ENCODE measurements around the gene TPH2.

TPH2 gene

DNA sequence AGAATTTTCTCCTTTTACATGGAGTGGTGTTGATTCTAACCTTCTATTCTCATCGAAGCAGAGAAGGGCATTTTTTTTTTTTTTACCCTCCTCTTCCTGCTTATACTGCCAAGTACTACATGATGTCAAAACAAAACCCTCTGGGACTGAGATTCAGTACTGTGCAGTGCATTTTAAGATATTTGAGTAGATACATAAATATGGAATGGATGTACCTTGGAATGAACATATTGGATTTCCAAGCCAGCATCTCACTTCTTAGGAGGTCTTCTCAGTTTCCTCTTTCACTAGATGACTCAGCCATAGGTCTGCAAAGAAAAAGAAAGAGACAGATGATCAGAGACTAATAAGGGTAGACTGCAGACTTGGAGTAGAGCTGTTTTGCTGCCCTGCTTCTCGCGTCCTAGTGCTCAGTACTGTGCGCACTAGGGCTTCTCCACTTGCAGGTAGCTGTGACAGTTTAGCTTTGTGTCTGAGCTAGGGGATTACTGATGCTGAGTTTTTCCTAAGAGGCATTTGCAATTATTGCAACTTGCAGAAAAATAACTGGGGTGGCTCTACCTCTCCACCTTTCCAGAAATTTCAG lies 20.4 kb downstream of the TPH2 start:
- Histone ChIP-seq H3K9me3 (ENCODE audit: control insufficient read depth, low read length) (no peaks in the 10 kb centered on the region), H3K27me3 (ENCODE audit: control insufficient read depth, insufficient read depth, low read length) (no peaks in the 10 kb centered on the region), H3K4me2 (ENCODE audit: low read length) (no peak overlapping the region), H3K27ac (no peak overlapping the region), H3K4me3 (ENCODE audit: low read depth, low read length) (no peak overlapping the region), H3K9ac (no peak overlapping the region), H3K36me3 (ENCODE audit: control insufficient read depth, insufficient read depth, low read length) (no peaks in the 10 kb centered on the region), H3K4me1 (no peaks in the 10 kb centered on the region), H2AFZ (no peak overlapping the region), H3K79me2 (no peaks in the 10 kb centered on the region)
- no peak for TF ChIP-seq CTCF (IDR thresholded peaks at IDR 0.05)

DNA sequence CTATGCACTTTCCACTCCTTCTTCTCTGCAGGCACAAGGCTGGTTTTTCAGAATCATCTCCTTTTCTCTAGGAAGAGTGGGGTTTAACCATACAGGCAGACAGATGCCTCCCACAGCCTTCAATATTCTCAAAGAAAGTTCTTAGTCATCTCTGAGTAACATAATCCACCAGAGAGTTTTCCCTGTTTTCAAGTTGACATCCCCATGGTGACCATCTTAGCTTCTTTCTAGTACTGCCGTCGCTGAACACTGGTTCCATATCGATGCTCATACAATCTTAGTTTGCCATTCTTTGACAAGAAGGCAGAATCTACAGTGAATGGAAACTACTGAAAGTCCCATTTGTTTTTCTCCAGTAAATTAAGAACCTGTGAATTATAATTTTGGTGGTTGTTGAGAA lies 28.6 kb downstream of the TPH2 start:
- H3K4me2 ChIP-seq (ENCODE audit: low read length) = no peak overlapping the region
- no peak for TF ChIP-seq CTCF (IDR thresholded peaks at IDR 0.05)

DNA sequence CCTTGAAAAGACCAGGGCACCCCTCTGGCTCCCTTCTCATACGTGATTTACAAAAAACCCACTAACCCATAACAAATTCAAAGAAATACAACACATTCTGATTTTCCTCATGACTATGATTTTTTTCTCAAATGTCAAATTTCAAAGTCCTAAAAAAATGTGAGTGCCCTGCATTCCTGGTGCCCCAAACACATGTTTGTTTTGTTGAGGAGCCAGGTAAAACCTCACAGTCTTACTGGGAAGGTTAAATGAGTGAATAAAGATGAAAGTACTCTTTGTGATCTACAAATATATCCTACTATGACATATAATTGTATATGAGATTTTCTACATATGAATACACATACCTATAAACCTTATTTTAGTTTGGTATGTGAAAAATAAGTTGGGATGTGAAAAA lies 30.7 kb downstream of the TPH2 start:
- H3K4me1 ChIP-seq = no peaks in the 10 kb centered on the region
- no peak overlapping the region for H3K4me3 ChIP-seq (ENCODE audit: low read depth, low read length)
- no peak overlapping the region for H3K4me2 ChIP-seq (ENCODE audit: low read length)
- H3K27me3 ChIP-seq (ENCODE audit: control insufficient read depth, insufficient read depth, low read length) = no peaks in the 10 kb centered on the region
- H3K9ac ChIP-seq = no peak overlapping the region
- H3K79me2 ChIP-seq = no peaks in the 10 kb centered on the region
- no peak for TF ChIP-seq CTCF (IDR thresholded peaks at IDR 0.05)
- no peak overlapping the region for H2AFZ ChIP-seq
- no peak overlapping the region for H3K27ac ChIP-seq
- H3K9me3 ChIP-seq (ENCODE audit: control insufficient read depth, low read length) = no peaks in the 10 kb centered on the region
- no peaks in the 10 kb centered on the region for H3K36me3 ChIP-seq (ENCODE audit: control insufficient read depth, insufficient read depth, low read length)

More for the DNA sequence above, 28.6 kb downstream of the TPH2 start:
- Histone ChIP-seq H3K9me3 (ENCODE audit: control insufficient read depth, low read length) (no peaks in the 10 kb centered on the region), H3K27ac (no peak overlapping the region), H3K9ac (no peak overlapping the region), H2AFZ (no peak overlapping the region), H3K4me1 (no peaks in the 10 kb centered on the region), H3K36me3 (ENCODE audit: control insufficient read depth, insufficient read depth, low read length) (no peaks in the 10 kb centered on the region), H3K27me3 (ENCODE audit: control insufficient read depth, insufficient read depth, low read length) (no peaks in the 10 kb centered on the region), H3K4me3 (ENCODE audit: low read depth, low read length) (no peak overlapping the region), H3K79me2 (no peaks in the 10 kb centered on the region)

GRCh38 chr12:71970031-71970430 lies 31.4 kb downstream of the TPH2 start:
- no peak overlapping the region for H3K4me3 ChIP-seq (ENCODE audit: low read depth, low read length)
- no peak overlapping the region for H3K4me2 ChIP-seq (ENCODE audit: low read length)

More at GRCh38 chr12:71970031-71970430, 31.4 kb downstream of the TPH2 start:
- Histone ChIP-seq H3K9ac (no peak overlapping the region), H3K4me1 (no peaks in the 10 kb centered on the region), H3K9me3 (ENCODE audit: control insufficient read depth, low read length) (no peaks in the 10 kb centered on the region), H3K36me3 (ENCODE audit: control insufficient read depth, insufficient read depth, low read length) (no peaks in the 10 kb centered on the region), H3K27ac (no peak overlapping the region), H2AFZ (no peak overlapping the region), H3K27me3 (ENCODE audit: control insufficient read depth, insufficient read depth, low read length) (no peaks in the 10 kb centered on the region), H3K79me2 (no peaks in the 10 kb centered on the region)
- no peak for TF ChIP-seq CTCF (IDR thresholded peaks at IDR 0.05)

All from parathyroid adenoma (tissue), 2 donors.